HG02870 (cell line): ENCODE measurements around the gene KISS1.
"Not testable (repeated sequence)": the region's sequence is repeated elsewhere in the genome, so short reads cannot be mapped to it uniquely, and the experiment has no call there.

Experiments
- ATAC-seq: cut with Tn5 transposase; IDR thresholded peaks from one replicate; pipeline ENCODE4 v1.9.1; 2021; ENCODE audit warnings: mild to moderate bottlenecking, moderate library complexity; ENCODE audit not compliant: unreplicated experiment

Gene KISS1

DNA sequence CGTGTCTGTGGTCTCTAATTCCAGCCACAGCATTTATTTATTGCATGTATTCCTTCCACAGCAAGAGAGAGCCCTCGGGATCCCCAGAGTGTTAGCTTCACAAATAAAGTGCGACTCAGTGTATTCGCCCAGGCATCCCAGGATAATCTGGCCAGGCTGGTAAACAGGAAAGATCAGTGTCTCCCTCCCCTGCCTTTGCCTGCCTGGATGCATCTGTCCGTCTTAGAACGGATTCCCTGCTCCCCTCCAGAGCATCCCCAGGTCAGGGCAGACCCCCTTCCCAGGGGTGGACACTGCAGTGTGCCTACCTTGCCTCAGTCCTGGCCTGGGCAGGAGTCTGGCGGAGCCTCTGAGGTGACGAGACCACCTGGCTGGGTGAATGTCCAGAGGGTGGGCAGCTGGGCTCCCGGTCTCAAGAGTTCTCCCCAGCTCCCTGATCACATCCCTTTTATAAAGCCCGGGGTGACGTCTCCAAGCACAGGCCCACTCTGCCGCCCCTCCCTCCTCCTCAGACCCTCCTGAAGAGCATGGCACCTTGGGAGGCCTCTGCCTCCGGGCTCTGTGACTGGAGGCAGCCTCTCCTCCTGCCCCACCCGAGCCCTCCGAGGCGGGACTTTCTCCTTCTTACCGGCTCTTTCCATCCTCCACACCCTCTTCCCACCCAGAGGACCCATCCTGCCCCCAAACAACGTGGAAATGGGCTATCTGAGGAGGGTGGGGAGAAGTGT lies at the start of gene KISS1:
Gene KISS1 (minus strand): TSS at position 424 of the 728 bp plus-strand sequence. CDS start 3,615 bp downstream, outside the sequence.
- ATAC-seq, result no peak

DNA sequence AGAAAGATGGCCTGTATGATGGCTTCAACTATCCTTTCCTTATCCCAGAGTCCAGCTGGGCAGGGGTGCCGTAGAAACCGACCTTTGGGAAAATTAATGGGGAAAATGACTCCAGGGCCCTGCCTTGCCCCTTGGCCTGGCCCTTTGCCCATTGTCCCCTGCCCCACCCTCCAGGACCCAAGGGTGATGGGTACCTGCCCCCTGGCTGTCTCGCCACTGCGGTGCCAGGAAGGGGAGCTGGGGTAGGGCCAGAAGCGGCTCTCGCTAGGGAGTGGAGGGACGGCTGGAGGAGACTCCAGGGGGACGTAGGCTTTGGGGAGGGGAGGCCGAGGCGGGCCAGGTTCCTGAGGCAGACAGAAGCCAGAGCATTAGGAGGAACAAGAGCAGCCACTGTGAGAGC lies 46.6 kb upstream of the KISS1 start:
- no peak for ATAC-seq

GRCh38 chr1:204241914-204242313 lies 45.6 kb upstream of the KISS1 start:
- no peak for ATAC-seq

DNA sequence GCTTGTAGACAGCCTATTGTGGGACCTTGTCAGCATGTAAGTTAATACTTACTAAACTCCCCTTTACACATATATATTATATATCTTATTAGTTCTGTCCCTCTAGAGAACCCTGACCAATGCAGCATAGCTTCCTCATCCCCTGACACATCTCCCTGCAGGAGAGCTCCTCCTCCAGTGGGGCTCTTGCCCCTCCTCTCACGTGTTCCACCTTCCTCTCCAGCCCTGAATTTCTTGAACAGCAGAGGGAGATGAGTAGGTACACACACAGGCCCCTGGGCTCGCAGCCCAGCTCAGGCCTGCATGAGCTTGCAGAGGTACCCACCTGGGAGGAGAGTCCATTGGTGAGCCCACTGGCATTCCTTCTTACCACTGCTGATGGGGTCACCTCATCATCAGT lies 44.8 kb upstream of the KISS1 start:
- no peak for ATAC-seq

GRCh38 chr1:204240233-204240632 lies 43.9 kb upstream of the KISS1 start:
- ATAC-seq, result no peak

- not testable (repeated sequence) for ATAC-seq
These were observed 43.1 kb upstream of the KISS1 start for GRCh38 chr1:204239401-204239800.

- ATAC-seq, result not testable (repeated sequence)
These were observed 42.2 kb upstream of the KISS1 start for GRCh38 chr1:204238520-204238919.

DNA sequence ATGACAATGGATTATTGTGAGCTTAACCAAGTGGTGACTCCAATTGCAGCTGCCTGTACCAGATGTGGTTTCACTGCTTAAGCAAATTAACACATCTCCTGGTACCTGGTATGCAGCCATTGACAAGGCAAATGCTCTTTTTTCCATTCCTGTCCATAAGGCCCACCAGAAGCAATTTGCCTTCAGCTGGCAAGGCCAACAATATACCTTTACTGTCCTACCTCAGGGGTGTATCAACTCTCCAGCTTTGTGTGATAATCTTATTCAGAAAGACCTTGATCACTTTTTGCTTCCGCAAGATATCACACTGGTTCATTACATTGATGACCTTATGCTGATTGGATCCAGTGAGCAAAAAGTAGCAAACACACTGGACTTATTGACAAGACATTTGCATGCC lies 41.2 kb upstream of the KISS1 start:
- ATAC-seq, result not testable (repeated sequence)

DNA sequence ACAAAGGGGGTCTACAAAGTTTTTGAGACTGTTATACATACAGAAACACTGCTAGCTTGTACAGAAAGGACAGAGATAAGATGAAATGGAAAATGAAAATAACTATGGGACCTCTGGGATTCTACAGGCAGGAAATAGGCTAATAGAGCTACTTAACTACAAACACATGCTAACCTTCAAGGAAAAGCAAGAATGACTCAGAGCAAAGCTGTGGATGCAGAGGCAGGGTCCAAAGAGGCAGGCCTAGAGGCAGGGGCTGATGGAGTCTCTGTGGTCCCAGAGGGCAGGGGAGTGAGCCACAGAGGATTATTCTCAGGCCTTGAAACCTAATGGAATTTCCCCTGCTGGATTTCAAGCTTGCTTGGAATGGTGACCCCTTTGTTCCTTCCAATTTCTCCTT lies 36.2 kb upstream of the KISS1 start:
- ATAC-seq, result no peak

DNA sequence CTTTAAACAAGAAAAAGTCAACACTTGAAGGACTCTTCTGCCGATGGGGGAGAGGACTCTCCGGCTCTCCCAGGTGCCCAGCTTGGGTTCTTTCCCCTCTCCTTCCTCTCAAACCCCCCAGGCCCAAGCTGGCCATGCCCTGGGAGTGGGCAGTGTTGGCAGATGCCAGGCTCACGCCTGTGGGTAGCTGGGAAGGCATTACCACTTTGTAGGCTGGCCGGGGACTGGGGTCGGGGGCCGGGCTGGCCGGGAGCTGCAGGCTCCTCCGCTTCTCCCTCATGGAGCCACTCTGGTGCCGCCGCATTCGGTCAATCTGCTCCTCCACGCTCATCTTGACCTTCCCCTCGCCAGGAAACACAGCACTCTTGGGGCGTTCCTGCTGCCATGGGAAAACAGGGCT lies 33.9 kb upstream of the KISS1 start:
- no peak for ATAC-seq

DNA sequence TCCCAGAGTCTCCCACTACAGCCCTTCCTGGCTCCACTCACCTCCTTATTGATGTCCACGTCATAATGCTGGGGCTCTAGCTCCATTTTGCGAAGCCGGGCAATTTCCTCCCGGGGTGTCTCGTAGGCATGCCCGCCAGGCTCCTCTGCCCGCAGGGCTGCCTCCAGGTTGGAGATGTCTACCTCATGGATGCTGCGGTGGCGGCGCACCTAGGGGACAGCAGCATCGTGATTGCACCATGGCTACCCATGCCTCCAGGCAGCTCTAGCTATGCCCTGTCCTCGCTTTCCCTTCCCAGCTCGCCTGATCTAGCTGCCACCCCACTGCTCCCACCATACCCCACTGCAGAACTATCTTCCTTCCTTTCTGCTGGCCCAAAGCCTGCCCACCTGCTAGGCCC lies 32.6 kb upstream of the KISS1 start:
- no peak for ATAC-seq

DNA sequence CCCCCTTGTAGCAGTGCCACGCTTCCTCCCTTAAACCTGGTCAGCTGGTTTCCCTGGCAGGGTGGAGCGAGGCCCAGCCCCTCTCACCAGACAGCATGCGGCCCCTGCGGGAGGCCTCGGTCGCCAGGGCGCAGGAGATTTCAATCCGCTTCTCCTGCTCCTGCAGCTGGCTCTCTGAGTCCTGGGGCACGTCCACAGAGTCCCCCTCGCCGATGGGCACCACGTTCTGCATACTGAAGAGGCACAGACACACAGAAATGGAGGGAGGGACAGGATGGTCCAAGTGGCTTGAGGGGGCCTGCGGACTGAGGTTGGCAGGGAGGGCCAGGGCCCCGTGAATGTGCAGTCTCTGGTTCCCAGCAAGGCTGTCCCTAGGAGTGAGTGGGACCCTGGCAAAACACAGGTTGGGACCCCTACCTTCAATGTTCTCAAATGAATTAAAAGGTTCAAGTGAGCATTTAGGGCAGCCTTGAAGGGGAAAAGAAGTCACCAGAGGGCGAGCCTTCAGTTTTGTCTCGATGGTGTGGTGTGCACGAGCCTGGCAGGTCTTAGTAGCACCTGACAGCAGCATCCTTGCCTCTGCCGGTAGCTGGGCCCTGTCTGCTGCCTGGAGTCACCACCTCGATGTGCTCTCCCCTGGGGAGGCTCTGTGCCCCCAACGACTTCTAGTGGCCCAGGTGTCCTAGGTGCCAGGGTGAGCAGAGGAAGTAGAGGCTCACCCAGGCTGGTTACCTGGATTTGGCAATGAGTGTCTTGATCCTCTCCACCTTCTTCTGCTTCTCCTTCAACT lies 31.9 kb upstream of the KISS1 start:
- no peak for ATAC-seq

GRCh38 chr1:204227351-204227750 lies 31.1 kb upstream of the KISS1 start:
- ATAC-seq, result no peak

GRCh38 chr1:204225841-204226735 lies 29.8 kb upstream of the KISS1 start:
- ATAC-seq, result no peak

DNA sequence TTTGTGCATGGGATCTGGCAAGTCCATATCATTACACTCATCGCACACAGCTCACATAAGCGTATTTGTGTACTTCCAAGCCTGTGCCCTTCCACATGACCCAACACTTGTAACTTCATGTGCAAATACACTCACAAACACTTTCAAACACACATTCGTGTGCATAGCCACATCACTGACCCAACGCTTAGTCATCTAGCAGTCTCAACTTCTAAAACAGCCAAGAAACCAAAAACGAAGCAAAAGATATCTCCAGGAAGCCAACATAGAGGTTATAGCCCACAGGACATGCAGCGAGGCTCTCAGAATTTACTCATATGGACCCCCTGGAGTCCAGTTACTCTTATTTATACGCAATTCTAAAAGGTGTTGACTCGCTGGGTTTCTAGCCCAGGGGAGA lies 28.4 kb upstream of the KISS1 start:
- no peak for ATAC-seq

DNA sequence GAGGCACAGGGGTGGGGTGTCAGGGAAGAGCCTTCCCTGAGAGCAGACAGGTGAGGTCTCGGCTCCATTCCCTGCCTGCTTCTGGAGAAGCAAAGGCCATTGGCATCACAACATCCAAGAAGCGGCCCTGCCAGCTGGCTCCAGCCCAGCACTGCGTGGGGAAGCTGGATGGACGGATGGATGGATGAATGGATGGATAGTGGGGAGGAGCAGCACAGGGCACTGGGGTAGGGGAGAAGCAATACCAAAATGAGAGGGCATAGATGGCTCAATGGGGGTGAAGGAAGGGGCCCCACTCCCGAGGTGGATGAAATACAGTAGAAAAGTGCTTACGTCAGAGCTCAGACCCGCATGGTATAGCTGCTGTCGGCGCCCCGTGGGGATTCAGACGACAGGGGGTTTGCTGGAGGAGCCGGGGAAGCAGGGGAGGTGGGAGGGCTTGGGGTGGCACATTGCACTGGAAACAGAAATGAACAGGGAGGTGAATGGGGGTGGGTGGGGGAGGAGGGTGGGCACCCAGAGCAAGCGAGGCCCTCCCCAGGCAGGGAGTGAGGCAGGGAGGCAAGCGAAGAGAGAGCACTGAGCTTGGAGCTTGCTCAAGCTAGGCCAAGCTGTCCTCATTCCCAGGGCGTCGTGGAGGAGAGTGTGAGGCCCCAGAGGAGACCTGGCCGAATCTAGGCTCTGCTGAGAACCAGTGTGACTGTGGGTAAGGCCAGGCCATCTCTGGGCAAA lies 27.0 kb upstream of the KISS1 start:
- no peak for ATAC-seq

- ATAC-seq, result no peak
These were observed 26.4 kb upstream of the KISS1 start for GRCh38 chr1:204222764-204223055.

GRCh38 chr1:204222006-204222763 lies 25.9 kb upstream of the KISS1 start:
- no peak for ATAC-seq

DNA sequence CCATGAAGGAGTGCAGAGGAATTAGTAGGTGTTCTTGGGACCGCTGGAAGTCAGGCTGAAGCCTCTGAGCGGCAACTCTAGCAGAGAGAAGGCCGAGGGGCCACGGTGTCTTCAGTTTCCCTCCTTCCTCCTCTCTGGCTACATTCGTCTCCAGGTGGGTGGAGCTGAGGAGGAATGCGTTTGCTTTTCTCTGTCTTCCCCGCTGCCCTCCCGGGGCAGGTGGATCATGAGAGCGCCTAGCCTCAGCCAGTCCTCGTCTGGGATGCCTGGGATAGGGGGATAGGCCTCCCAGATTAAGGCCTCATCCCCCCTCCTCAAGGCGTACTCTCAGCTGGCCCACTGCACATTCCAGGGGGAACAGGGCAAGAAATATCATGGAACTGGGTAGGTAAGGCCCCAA lies 25.0 kb upstream of the KISS1 start:
- ATAC-seq, result no peak

DNA sequence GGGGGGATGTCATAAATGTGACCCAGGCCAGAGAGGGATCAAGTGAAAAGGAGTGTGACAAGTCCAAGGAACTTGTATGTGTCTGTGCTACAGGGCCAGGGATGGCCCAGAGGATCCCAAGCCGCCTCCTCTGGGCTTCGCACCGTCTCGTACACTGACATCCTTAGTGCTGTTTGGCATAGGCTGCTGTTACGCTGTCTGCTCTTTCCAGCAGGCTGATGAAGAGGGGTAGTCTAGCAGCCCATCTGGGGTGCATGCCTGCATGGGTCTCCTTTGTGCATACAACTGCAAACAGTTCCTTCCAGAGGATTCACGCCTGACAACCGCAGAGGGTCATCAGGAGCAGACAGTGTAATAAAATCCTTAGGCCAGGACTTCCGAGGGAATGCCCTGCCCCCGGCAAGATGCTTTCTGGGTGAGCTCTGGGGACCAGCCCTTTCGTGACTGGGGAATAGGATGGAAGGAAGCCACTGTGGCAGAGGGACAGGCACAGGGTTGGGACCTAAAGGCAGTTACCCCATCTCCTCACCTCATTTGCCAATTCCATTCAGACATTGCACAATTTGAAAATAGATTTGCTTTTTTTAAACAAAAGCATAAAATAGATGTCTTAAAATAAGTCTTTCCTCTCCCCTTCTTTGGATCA lies 23.8 kb upstream of the KISS1 start:
- ATAC-seq, result no peak
